Measurements from ENCODE around the gene HDAC9. TPM values are rescaled to one million over a fixed set of nuclear protein-coding genes. Genes with fewer than 3 reads are reported as not detected.

Gene HDAC9
- total RNA-seq, 1 experiment from 2014 or later = 31.9 TPM

DNA sequence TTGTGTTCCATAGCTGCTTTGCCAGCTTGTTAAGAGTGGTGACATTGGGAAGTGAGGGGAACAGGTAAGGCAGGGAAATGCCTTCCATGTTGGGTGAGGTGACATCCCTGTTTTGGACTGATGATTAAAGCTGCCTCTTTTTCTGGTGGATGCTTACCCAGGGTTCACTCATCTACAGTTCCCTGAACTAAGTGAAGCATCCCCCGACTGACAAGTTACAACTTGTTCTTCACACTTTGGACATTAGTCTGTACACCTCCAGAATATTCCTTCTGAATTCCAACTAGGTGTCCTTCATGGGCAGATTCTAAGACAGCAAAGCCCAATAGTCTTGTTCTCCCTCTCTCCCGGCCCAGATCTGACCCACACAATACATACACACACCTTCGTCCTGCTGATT, 63.4 kb downstream of the HDAC9 start:
- BruUV-seq (replicated peaks) = no TSS peak
- no peaks in the 10 kb centered on the region for H3K9me3 ChIP-seq (ENCODE audit: low read depth, low read length, poor library complexity, severe bottlenecking)
- no peak overlapping the region for H3K27ac ChIP-seq (ENCODE audit: low read depth, low read length, poor library complexity, severe bottlenecking)
- H3K36me3 ChIP-seq (ENCODE audit: insufficient read depth, low read length, poor library complexity, severe bottlenecking) = no peaks in the 10 kb centered on the region
- CTCF ChIA-PET = no interaction called here
- H3K4me3 ChIP-seq (ENCODE audit: low read depth, low read length, poor library complexity, severe bottlenecking) = no peak overlapping the region
- intact Hi-C loops (cut with micrococcal nuclease; ENCODE audit: unreplicated experiment) = no loop called here
- H3K27me3 ChIP-seq (replicated peaks; ENCODE audit: insufficient read depth, low read depth, low read length, poor library complexity) = no peaks in the 10 kb centered on the region
- POLR2A ChIA-PET (ENCODE audit: low non-redundant PET) = no interaction called here
- H3K4me1 ChIP-seq (ENCODE audit: insufficient read depth, low read length, poor library complexity, severe bottlenecking) = peaks cover 21% of the 10 kb centered on the region
- TF ChIP-seq, protein P1, sequence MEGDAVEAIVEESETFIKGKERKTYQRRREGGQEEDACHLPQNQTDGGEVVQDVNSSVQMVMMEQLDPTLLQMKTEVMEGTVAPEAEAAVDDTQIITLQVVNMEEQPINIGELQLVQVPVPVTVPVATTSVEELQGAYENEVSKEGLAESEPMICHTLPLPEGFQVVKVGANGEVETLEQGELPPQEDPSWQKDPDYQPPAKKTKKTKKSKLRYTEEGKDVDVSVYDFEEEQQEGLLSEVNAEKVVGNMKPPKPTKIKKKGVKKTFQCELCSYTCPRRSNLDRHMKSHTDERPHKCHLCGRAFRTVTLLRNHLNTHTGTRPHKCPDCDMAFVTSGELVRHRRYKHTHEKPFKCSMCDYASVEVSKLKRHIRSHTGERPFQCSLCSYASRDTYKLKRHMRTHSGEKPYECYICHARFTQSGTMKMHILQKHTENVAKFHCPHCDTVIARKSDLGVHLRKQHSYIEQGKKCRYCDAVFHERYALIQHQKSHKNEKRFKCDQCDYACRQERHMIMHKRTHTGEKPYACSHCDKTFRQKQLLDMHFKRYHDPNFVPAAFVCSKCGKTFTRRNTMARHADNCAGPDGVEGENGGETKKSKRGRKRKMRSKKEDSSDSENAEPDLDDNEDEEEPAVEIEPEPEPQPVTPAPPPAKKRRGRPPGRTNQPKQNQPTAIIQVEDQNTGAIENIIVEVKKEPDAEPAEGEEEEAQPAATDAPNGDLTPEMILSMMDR (conservative IDR thresholded peaks at IDR 0.05; ENCODE audit: low read depth, low read length) = no peak
- TF ChIP-seq EZH2 (IDR thresholded peaks at IDR 0.05; ENCODE audit: borderline replicate concordance, low read depth, low read length, poor library complexity, severe bottlenecking) = no peak
- no peak for DNase-seq (ENCODE audit: low spot score)

GRCh38 chr7:18559756-18560155, 64.2 kb downstream of the HDAC9 start:
- DNase-seq (ENCODE audit: low spot score) = no peak
- intact Hi-C loops (cut with micrococcal nuclease; ENCODE audit: unreplicated experiment) = loop anchor here (10.0 kb wide), 1 partner anchor 415 kb away; no protein-coding TSS in a partner anchor
- peaks cover 21% of the 10 kb centered on the region for H3K4me1 ChIP-seq (ENCODE audit: insufficient read depth, low read length, poor library complexity, severe bottlenecking)
- no peak overlapping the region for H3K4me3 ChIP-seq (ENCODE audit: low read depth, low read length, poor library complexity, severe bottlenecking)
- no TSS peak for BruUV-seq (replicated peaks)
- H3K27ac ChIP-seq (ENCODE audit: low read depth, low read length, poor library complexity, severe bottlenecking) = no peak overlapping the region
- ChIA-PET CTCF (no interaction called here), POLR2A (ENCODE audit: low non-redundant PET) (no interaction called here)
- TF ChIP-seq, protein P1 (conservative IDR thresholded peaks at IDR 0.05; ENCODE audit: low read depth, low read length) = no peak
- no peak for TF ChIP-seq EZH2 (IDR thresholded peaks at IDR 0.05; ENCODE audit: borderline replicate concordance, low read depth, low read length, poor library complexity, severe bottlenecking)
- H3K36me3 ChIP-seq (ENCODE audit: insufficient read depth, low read length, poor library complexity, severe bottlenecking) = no peaks in the 10 kb centered on the region
- H3K27me3 ChIP-seq (replicated peaks; ENCODE audit: insufficient read depth, low read depth, low read length, poor library complexity) = no peaks in the 10 kb centered on the region
- H3K9me3 ChIP-seq (ENCODE audit: low read depth, low read length, poor library complexity, severe bottlenecking) = no peaks in the 10 kb centered on the region

DNA sequence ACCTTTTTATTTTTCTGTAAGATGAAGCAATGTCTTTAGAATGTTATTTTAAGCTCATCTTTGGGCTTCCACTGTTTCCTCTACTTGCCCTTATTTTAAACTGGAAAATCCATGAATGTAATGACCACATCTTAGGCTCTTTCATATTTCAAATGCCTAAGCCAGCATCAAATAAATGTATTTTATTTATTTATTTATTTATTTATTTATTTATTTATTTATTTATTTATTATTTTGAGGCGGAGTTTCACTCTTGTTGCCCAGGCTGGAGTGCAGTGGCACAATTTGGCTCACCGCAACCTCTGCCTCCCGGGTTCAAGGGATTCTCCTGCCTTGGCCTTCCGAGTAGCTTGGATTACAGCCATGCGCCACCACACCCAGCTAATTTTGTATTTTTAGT, 69.2 kb downstream of the HDAC9 start:
- intact Hi-C loops (cut with micrococcal nuclease; ENCODE audit: unreplicated experiment) = loop anchor here (10.0 kb wide), 1 partner anchor 410 kb away; no protein-coding TSS in a partner anchor
- ChIA-PET CTCF (no interaction called here), POLR2A (ENCODE audit: low non-redundant PET) (no interaction called here)
- Histone ChIP-seq H3K36me3 (ENCODE audit: insufficient read depth, low read length, poor library complexity, severe bottlenecking) (no peaks in the 10 kb centered on the region), H3K27me3 (replicated peaks; ENCODE audit: insufficient read depth, low read depth, low read length, poor library complexity) (no peaks in the 10 kb centered on the region), H3K4me1 (ENCODE audit: insufficient read depth, low read length, poor library complexity, severe bottlenecking) (peaks cover 15% of the 10 kb centered on the region), H3K4me3 (ENCODE audit: low read depth, low read length, poor library complexity, severe bottlenecking) (no peak overlapping the region), H3K27ac (ENCODE audit: low read depth, low read length, poor library complexity, severe bottlenecking) (no peak overlapping the region), H3K9me3 (ENCODE audit: low read depth, low read length, poor library complexity, severe bottlenecking) (no peaks in the 10 kb centered on the region)
- no peak for TF ChIP-seq EZH2 (IDR thresholded peaks at IDR 0.05; ENCODE audit: borderline replicate concordance, low read depth, low read length, poor library complexity, severe bottlenecking)
- TF ChIP-seq, protein P1 (conservative IDR thresholded peaks at IDR 0.05; ENCODE audit: low read depth, low read length) = no peak
- no peak for DNase-seq (ENCODE audit: low spot score)
- no TSS peak for BruUV-seq (replicated peaks)
